Subcutaneous adipose tissue (tissue), 4 donors: ENCODE results near the gene S100A7. TPM values are rescaled to one million over a fixed set of nuclear protein-coding genes. Genes with fewer than 3 reads are reported as not detected.

Experiments used
- CTCF ChIP-seq: fragments of 450-650 bp; IDR thresholded peaks from one replicate; pipeline ENCODE4 v1.5.1; 2016; ENCODE audit warnings: low read depth, mild to moderate bottlenecking, control low read depth, antibody characterized with exemption, moderate library complexity
- total RNA-seq, 4 donors: library from RNA; depleted of rRNA; stranded (reverse); fragments of >200 nt; gene quantifications; one replicate each; pipeline ENCODE4 v1.1.0, GENCODE V29; 2016

Gene S100A7
- total RNA-seq, 4 donors from 2014 or later: not detected

GRCh38 chr1:153487707-153488106 lies 27.3 kb upstream of the S100A7 start:
- TF ChIP-seq CTCF: no peak

GRCh38 chr1:153485863-153486262 lies 25.4 kb upstream of the S100A7 start:
- no peak for TF ChIP-seq CTCF

- TF ChIP-seq CTCF: no peak
Measured at GRCh38 chr1:153483776-153484175, 23.3 kb upstream of the S100A7 start.

- TF ChIP-seq CTCF: no peak
Measured at GRCh38 chr1:153481124-153481523, 20.7 kb upstream of the S100A7 start.

GRCh38 chr1:153478692-153479618 lies 18.5 kb upstream of the S100A7 start:
- TF ChIP-seq CTCF: no peak

GRCh38 chr1:153478047-153478691 lies 17.7 kb upstream of the S100A7 start:
- no peak for TF ChIP-seq CTCF

- no peak for TF ChIP-seq CTCF
Measured at GRCh38 chr1:153476491-153477093, 16.1 kb upstream of the S100A7 start.
